HG03039 (cell line): ENCODE results near the gene BTNL2.
"Not testable (repeated sequence)": the region's sequence is repeated elsewhere in the genome, so short reads cannot be mapped to it uniquely, and the experiment has no call there.

Experiments
- ATAC-seq: cut with Tn5 transposase; IDR thresholded peaks from one replicate; pipeline ENCODE4 v1.9.1; 2021; ENCODE audit warnings: mild to moderate bottlenecking, moderate library complexity; ENCODE audit not compliant: unreplicated experiment

The BTNL2 gene, protein sequence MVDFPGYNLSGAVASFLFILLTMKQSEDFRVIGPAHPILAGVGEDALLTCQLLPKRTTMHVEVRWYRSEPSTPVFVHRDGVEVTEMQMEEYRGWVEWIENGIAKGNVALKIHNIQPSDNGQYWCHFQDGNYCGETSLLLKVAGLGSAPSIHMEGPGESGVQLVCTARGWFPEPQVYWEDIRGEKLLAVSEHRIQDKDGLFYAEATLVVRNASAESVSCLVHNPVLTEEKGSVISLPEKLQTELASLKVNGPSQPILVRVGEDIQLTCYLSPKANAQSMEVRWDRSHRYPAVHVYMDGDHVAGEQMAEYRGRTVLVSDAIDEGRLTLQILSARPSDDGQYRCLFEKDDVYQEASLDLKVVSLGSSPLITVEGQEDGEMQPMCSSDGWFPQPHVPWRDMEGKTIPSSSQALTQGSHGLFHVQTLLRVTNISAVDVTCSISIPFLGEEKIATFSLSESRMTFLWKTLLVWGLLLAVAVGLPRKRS

DNA sequence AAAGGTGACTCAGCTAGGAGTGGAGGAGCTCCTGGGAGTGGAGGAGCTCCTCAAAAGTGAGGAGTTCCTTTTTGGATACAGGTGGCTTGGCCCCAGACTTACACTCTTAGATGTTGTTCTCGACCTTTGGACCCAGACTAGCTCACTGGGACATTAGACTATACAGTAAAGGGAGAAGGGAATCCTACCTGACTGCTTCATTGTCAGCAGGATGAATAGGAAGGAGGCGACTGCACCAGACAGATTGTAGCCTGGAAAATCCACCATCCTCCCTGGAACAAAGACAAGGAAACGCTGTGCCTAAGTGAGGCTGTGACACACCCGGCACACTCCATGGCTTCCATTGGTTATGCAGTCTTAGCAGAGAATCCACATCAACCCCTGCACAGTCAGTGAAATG lies at the start of gene BTNL2:
TSS of gene BTNL2 (minus strand) at position 325 of the 400 bp plus-strand sequence. CDS start at position 267, 58 bp downstream.
- ATAC-seq = no peak

DNA sequence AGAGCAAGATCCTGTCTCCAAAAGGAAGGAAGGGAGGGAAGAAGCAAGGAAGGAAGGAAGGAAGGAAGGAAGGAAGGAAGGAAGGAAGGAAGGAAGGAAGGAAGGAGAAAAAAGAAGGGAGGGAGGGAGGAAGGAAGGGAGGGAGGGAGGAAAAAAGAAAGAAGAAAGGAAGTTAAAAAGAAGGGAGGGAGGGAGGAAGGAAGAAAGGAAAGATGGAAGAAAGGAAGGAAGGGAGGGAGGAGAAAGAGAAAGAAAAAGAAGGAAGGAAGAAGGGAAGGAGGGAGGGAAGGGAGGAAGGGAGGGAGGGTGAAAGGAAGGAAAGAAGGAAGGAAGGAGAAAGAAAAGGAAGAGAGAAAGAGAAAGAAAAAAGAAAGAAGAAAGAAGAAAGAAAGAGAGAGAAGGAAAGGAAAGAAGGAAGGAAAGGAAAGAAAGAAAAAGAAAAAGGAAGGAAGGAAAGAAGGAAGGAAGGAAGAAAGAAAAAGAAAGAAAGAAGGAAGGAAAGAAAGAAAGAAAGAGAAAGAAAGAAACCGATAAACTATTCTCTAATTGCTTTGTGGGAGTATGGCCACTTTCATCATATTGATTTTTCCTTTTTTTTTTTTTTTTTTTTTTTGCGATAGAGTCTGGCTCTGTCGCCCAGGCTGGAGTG lies 42.2 kb upstream of the BTNL2 start:
- no peak for ATAC-seq

DNA sequence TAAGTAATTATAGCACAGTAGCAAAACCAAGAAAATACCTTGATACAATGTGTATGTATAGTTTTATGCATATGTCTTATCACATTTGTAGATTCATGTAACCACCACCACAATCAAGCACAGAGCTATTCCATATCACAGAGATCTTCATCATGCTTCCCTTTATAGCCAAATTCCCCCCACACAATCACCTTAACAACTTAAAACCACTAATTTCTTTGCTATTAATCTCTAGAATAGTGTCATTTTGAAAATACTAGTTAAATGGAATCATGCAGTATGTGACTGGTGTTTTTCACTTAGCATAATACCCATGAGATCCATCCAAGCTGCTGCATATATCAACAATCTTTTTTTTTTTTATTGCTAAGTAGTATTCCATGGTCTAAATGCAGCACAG lies 41.0 kb upstream of the BTNL2 start:
- no peak for ATAC-seq

DNA sequence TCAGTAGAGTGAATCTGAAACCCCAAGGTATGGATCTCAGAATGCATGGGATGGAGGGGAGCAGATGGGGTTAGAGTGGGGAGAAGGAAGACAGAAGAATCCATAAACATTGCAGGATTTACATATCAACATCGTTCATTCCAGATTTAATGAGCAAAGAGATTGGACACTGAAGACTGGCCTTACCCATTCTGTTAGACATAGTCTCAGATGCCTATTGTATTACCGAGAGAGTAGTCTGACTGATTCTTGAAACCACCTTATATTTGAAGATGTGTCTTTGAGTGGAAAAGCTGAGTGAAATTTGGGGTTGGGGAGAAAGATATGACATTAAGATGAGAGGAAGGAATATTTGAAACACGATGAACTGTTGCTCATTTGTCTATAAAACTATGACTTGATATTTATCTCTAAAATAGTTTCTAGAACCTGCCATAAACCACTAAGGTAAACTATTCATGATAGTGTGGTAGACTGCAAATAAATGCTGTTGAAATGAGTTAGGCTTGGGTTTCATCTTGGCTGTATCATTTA lies 38.4 kb upstream of the BTNL2 start:
- no peak for ATAC-seq

DNA sequence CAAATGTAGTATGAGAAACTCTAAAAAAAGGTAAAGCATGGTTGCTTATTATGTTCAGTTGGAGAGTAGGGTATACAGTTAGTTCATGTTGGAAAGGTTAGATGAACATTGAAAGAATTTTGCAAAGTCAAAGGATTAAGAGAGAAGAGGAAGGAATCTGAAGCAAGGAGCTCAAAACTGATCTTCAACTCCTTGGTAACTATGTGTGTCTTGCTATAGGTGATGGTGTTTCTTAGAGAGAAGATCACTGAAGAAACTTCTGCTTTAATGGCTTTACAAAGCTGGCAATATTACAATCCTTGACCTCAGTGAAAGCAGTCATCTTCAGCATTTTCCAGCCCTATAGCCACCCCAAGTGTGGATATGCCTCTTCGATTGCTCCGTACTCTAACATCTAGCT lies 37.5 kb upstream of the BTNL2 start:
- no peak for ATAC-seq

DNA sequence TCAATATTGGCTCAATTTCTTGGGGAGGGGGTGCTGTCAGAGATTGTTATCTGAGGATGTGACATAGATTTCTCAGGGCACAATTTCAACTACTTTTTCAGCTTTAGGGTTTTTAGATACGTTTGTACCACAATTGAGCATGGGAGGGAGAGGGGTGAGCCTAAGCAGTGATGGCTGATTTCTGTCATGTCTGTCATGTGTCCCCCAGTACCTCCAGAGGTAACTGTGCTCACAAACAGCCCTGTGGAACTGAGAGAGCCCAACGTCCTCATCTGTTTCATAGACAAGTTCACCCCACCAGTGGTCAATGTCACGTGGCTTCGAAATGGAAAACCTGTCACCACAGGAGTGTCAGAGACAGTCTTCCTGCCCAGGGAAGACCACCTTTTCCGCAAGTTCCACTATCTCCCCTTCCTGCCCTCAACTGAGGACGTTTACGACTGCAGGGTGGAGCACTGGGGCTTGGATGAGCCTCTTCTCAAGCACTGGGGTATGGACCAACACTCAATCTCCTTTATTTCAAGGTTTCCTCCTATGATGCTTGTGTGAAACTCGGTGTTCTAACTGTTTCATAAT lies 36.1 kb upstream of the BTNL2 start:
- ATAC-seq = no peak

DNA sequence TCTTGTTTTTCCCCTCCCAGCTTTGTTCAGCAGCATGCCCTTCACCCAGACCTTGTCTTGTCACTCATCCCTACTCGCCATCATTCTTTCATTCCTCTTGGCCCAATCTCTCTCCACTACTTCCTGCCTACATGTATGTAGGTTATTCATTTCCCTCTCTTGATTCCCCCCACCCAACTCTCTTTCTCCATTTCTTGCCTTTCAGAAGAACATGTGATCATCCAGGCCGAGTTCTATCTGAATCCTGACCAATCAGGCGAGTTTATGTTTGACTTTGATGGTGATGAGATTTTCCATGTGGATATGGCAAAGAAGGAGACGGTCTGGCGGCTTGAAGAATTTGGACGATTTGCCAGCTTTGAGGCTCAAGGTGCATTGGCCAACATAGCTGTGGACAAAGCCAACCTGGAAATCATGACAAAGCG lies 35.3 kb upstream of the BTNL2 start:
- ATAC-seq = no peak

DNA sequence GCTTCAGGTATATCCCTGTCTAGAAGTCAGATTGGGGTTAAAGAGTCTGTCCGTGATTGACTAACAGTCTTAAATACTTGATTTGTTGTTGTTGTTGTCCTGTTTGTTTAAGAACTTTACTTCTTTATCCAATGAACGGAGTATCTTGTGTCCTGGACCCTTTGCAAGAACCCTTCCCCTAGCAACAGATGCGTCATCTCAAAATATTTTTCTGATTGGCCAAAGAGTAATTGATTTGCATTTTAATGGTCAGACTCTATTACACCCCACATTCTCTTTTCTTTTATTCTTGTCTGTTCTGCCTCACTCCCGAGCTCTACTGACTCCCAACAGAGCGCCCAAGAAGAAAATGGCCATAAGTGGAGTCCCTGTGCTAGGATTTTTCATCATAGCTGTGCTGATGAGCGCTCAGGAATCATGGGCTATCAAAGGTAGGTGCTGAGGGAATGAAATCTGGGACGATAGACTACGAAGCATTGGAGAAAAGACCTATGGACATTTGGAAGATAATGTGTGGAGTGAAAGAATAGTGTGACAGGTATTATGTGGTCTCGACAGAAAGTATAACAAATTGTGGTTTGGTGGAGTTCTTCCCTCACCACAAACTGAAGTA lies 32.7 kb upstream of the BTNL2 start, which contains the start of gene HLA-DRA:
TSS of gene HLA-DRA (plus strand) at position 286 of the 613 bp plus-strand sequence. CDS start at position 350, 64 bp downstream.
- ATAC-seq = peak; percentile 60

DNA sequence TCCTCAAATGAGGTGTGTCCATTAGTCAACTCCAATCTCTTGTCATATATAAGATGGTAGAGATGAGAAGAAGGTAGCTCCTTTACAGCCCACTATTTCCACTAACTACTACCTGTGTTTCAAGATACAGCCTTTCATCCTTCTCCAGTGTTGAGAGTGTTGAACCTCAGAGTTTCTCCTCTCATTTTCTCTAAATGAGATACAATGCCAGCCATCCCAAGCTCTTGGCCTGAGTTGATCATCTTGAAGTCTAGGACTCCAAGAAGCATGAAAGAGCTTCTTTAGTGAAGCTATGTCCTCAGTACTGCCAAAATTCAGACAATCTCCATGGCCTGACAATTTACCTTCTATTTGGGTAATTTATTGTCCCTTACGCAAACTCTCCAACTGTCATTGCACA lies 32.2 kb upstream of the BTNL2 start:
- ATAC-seq = no peak

DNA sequence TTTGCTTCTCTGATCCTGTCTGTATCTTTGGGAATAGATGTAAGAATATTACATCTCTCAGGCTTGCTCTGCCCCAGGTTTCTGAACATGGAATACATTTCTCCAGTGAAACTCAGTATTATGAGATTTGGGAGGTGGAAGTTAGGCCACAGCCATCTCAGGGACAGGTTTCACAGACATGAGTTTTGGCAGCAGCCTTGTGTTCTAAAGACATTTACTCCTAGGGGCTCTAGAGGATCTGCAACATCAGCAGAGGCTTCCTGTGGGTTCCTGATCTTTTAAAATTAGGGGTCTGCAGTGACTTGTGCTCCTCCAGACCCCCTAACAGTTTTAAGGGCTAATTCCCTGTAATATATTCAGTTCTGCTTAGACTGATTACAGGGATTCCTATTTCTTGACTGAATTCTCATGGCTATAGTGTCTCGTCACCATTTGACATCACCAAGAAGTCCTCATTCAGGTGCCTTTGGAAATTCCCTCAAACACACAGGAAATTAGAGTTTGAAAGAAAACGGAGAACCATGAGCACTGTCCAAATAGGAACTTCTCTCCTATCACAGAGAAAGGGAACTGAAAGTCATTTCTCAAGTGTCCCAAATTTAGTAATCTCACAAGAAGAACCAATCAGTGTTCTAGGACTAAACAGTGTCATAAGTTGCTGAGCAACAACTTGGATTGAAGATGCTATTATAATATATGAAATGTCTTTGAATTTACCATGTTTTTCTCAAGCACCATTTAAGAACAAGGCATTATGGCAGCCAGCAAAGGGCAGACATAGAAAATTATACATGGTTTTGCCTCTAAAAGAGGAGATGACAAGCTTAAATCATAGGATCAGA lies 30.2 kb upstream of the BTNL2 start:
- ATAC-seq = peak; percentile 54

DNA sequence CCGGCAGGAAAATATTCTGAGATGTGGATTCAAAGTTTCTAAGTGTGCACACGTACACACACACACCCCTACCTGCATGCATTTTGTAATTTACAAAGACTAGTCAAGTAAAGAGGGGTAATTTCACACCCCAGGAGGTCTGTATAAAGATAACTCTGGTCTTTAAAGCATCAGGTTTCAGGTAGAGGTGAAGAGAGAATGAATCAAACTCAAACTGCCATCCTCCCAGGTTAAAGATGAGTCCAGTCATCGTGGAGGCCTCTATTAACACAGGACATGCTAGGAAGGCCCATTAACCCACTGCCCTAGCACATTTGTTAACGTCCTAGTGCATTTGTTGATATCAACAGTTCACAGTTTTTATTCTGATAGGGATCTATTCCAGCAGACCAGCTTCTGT lies 29.2 kb upstream of the BTNL2 start:
- no peak for ATAC-seq

DNA sequence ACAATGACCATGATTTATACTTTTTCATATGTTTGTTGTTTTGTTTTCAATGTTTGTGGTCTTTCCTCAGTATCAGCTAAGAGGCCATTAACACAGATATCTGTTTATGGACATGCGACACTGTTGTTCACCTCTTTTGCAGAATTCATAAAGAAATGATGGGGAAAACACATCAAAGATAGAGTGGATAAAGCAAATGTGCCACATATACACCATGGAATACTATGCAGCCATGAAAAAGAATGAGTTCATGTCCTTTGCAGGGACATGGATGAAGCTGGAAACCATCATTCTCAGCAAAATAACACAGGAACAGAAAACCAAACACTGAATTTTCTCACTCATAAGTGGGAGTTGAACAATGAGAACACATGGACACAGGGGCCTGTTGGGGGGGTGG lies 27.0 kb upstream of the BTNL2 start:
- not testable (repeated sequence) for ATAC-seq

DNA sequence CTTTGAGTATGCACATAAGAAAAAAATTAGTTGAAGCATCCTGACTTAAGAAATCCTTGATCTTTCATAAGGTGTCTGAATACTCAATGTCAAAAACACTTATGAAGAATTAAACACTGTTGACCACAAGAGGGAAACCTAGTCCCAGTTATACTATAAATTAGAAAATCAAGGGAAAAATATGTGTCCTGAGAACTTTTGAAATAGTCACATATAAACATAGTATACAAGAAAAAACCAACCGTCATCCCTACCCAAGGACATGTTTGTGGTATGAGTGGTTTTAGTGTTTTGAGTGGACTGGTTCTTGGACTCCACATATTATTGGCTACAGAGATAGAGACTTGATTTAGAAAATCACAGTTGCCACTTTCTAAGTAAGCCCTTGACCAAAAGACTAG lies 25.1 kb upstream of the BTNL2 start:
- ATAC-seq = no peak

DNA sequence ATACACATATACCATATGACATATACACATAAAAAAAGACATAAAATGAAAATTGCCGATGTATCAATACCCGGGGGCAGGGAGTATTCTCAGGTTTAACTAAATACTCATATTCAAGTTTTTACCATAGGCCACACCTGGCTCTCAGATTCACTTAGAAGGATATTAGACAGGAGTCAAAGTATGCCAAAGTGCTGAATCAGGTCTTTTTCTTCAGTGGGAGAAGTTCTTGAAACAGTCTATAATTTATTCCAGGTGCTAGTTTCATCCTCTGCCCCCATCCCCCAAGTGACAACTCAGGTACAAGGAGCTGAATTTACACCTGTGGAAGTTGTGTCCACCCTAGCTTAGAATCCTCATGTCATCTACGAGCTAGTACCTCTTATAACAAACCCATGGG lies 24.2 kb upstream of the BTNL2 start:
- ATAC-seq = no peak

DNA sequence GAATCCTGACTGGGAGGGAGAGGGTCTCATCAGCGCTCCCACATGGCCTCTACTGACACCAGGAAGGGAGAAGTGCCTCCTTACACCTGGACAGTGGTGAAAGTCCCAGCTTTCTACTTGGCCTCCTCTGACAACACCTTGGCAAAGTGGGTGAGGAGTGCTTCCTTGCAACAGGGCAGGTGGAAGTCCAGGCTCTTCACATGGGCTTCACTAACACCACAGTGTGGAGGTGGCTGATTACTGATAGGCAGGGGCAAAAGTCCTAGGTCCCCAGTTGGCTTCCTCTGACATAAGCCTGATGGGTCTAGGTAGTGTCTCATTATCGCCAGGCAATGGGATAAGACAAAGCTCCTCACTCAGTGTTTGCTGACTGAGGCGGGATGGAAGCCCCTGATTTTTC lies 23.2 kb upstream of the BTNL2 start:
- ATAC-seq = no peak

DNA sequence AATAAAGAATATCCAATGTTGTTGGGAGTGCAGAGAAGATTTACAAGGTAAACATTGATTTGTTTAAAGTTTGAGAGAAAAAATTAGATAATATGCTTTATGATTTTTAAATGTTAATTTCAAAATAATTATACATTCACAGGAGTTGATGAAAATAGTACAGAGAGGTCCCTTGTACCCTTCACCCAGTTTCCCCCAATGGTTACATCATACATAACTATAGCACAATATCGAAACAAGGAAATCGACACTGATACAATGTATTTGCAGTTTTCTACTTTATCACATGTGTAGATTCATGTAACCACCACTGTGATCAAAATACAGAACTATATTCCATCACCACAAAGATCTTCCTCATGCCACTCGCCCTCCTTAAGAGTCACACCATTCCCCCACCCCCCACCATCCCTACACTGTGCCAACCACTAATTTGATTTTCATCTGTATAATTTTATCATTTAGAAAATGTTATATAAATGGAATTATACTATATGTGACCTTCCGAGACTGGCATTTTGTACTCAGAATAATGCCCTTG lies 21.0 kb upstream of the BTNL2 start:
- no peak for ATAC-seq

DNA sequence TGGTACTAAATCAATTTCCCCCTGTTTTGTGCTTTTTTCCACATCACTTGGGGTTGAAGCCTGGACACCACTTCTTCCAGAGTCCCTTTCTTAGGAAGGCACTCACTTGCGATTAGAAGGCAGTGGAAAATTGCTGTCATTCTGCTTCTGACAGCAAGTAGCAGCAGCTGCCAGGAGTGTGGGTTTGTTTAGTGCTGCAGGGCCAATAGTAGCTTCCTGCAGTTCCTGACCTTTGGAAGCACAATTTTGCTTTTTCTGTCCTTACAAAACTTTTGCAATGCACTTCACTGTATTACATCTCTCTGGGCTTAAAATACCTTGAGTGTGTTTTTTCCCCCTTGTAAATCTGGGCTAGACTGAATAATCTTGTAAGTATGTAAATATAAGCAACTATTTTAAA lies 20.2 kb upstream of the BTNL2 start:
- no peak for ATAC-seq

DNA sequence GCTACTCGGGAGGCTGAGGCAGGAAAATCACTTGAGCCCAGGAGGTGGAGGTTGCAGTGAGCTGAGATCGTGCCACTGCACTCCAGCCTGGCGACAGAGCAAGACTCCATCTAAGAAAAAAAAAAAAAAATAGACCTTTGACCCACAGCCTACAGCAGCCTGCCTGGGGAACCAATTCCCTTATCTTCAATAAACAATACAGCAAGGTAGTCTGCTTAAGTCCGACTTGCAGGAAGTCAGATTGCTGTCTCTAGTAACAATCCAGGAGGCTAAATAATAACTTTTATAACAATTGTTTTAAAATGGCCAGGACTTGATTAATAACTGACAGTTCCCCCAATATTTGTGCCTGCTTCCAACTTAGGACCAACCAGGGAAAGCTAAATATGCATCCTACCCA lies 19.4 kb upstream of the BTNL2 start:
- no peak for ATAC-seq

DNA sequence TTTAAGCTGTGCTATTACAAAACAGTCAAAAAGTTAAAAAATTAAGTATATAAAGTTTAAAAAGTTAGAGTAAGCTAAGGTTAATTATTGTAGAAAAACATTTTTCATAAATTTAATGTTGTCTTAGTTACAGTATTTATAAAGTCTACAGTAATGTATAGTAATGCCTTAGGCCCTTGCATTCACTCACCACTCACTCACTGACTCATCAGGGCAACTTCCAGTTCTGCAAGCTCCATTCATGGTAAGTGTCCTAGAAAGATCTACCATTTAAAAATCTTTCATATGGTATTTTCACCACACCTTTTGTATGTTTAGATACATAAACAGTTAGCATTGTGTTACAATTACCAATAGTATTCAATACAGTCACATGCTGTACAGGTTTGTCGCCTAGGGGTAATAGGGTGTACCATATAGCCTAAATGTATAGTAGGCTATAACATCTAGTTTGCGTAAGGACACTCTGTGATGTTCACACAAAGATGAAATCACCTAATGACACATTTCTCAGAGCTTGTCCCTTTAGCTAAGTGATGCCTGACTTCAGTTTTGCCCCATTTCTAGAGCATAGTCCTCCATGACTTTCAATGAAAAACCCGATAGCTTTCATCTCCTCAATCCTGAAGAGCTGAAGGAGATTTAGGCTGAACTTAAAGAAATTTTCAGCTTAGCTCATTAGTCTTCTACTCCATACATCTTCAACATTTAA lies 17.8 kb upstream of the BTNL2 start:
- no peak for ATAC-seq
